GM15510 (cell line): ENCODE data around the gene ARHGEF19.

Source experiments
- POLR2A ChIP-seq: IDR thresholded peaks from 3 replicates; pipeline ENCODE4 v1.6.1; 2011; ENCODE audit warnings: borderline replicate concordance; ENCODE audit not compliant: insufficient read length; ENCODE audit errors: extremely low read depth

Gene ARHGEF19

GRCh38 chr1:16155537-16156410 is 56.7 kb downstream of the ARHGEF19 start, which contains the start of gene EPHA2:
TSS of gene EPHA2 (minus strand) at chr1:16156069. CDS start at chr1:16155932, 137 bp downstream.
- no peak for TF ChIP-seq POLR2A

DNA sequence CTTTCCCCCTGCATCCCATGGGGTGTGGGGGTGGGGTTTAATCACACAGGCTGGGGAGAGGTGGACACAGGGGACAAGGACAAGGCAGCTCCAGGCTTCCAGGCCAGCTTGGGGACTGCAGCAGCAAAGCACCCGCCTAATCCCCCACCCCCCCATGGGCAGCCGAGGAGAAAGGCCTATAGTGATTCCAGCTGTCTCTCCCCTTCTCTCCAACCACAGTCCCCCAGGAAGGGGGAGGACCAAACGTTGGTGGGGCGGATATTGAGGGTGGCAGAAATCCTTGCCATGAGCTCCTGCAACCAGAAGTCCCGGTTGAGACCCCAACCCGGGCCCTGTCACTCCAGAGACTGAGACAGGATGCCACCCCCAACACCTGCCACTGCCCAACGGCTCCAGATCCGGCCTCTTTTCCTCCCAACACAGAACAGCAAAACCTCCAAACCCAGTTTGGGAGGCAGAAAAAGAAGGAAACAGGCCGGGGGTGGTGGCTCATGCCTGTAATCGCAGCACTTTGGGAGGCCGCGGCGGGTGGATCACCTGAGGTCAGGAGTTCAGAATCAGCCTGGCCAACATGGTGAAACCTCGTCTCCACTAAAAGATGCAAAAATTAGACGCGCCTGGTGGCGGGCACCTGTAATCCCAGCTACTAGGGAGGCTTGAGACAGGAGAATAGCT is 58.3 kb downstream of the ARHGEF19 start:
- TF ChIP-seq POLR2A = no peak

DNA sequence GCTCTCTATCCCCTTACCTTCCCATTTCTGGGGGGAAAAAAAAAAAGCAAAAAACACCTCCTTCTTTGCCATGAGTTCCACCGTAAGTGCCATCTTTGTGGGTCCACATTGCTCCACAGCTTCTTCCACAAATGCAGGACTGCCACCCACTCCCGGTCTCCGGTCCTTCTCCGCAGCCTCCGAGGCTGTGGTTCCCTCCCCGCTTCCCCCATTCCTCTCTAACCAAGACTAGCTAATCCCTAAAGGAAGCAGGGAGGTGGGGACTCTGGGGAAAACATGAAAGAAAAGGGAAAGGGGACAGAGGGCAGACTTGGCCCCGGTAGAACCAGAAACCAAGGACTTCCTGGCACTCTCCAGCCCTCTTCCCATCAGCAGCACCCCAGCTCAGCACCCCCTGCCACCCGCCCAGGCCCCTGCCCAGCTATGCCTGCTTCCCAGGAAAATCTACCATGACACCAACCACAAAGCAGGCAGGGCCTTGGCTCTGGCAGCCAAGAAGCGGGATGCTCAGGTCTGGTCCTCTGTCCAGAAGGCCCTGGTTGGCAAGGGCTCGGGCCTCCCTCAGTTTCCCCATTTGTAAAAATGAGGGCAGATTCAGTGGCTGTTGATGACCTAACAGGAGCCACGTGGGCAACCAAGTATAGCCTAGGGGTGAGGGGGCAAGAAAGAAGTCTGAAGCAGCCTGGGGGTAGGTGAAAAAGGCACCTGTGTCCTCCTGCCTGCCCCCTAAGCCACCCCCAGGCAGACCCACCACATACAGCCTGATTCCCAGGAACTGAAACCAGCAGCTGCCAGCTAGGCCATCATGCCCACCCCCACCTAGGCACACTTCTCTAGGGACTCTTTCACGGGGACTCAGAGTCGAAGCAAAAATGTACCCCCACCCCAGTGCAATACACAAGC is 59.1 kb downstream of the ARHGEF19 start:
- no peak for TF ChIP-seq POLR2A

DNA sequence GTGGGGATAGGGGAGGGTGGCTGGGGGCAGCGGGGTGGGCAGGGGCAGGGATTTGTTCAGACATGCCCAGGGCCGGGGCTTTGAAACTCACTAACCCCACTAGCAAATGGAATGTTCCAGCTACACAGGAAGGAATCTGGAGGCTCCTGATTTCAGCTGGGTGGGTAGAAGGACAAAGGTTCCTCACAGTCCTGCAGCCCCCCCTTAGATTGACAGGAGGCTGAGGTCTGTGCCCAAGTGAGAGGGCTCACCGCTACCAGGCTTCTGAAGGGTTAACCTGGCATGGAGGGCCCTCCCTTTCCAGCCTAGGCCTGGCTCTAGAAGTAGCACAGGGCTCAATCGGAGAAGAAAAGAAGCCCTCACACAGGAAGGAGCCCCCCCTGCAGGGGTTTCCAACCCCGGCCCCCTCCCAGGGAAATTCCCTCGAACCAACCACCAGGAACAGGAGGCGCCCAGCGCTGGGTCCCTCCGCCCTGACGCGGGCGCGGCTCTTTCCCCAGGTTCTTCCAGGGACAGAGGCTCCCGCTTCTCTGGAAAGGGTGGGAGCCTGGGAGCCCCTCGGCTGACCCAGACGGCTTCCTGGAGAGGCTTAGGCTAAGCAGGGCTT is 59.9 kb downstream of the ARHGEF19 start:
- TF ChIP-seq POLR2A = no peak

DNA sequence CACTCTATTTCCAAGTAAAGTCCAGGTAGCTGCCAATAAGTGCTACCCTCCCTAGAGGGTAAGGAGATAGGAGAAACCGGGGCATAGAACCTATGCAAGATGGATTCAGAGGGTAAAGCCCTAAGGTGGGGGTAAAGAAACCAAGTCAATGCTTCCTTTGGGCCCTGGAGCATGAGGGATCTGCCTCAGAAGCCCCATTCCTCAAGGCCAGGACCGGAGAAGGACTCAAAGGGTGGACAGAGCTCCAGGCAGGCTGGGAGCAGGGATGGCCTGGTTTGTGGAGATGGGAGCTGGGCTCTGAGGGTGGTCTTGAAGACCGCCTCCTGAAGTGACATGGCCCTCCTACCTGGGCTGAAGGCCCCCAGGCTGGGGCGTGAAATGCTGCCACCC is 60.5 kb downstream of the ARHGEF19 start:
- TF ChIP-seq POLR2A = no peak

DNA sequence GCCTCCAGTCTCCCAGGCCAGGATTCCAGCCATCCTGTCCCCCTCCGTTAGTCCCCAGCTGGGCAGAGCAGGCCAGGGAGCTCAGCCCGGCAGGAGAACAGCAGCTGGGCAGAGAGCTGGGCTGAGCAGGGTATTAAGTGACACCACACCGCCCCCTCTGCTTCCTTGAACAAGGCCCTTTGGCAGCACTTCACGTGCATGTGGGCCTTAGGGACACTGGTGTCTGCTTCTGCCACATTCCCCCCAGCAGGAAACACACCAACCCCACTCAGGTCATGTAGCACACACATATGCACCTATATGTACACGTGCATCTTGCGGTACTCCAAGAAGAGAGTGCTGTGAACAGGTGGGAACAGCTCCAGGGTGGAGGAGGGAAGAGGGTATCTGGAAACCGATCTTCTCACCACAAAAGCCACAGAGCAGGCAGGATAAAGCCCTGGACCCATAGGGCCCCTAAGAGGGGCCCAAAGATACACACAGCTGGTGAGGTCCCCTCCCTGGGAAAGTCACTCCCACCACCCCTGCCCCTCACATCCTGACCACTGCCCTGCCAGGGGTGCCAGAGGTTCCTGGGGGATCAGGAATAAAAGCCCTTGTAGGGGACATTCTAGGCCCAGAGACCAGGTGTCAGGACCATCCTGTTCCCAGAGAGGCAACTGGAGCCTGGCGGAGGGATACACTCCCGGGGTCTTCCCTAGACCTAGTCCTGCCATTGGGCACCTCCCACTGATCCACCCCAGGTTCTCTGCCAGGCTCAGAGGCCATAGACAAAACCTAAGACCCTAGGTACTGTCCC is 61.1 kb downstream of the ARHGEF19 start:
- no peak for TF ChIP-seq POLR2A

- TF ChIP-seq POLR2A = no peak
Observed at GRCh38 chr1:16150508-16150907, 61.9 kb downstream of the ARHGEF19 start.

GRCh38 chr1:16149702-16150488 is 62.6 kb downstream of the ARHGEF19 start:
- TF ChIP-seq POLR2A = no peak

- TF ChIP-seq POLR2A = no peak
Observed at GRCh38 chr1:16149146-16149545, 63.3 kb downstream of the ARHGEF19 start.

DNA sequence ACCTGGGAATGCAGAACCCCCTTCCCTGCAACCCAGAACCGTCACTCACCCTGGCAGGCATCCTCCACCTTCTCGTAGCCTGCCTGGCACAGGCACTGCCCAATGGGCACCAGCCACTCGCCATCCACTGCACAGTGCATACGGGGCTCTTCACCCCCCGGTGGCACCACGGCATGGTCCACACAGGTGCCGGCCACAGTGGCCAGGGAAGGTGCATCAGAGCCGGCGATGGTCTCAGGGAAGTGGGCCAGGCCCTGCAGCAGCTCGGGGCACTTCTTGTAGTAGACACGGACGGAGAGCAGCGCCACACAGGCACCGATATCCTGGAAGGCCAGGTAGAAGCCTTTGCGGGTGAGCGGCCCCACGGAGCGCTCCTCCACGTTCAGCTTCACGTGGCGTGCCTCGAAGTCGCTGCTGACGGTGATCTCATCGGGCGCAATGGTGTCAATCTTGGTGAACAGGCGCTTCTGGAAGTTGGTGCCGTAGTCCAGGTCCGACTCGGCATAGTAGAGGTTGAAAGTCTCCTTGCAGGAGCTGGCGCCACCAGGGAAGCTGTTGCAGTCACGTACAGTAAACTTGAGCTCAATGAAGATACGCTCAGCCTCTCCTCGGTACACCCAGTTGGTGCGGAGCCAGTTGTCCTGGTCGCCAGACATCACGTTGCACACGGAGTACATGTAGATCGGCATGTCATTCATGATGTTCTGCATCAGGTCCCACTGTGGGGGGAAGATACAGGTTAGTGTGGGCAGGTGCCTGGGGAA is 63.9 kb downstream of the ARHGEF19 start:
- no peak for TF ChIP-seq POLR2A
